Neuronal stem cell (in vitro differentiated cells): ENCODE measurements around the gene SYT6.
A peak's percentile ranks its signal among the peaks of the same experiment; 100 is the strongest.

ENCODE experiments used
- DNase-seq: peaks from one replicate; pipeline ENCODE4 v3.0.0-alpha.2; 2013; ENCODE audit warnings: low spot score
- H2AFZ ChIP-seq: one replicate; pipeline ENCODE4 v1.6.1; 2013; ENCODE audit warnings: mild to moderate bottlenecking, low read length, inconsistent platforms
- H2AK5ac ChIP-seq: 2 replicates; pipeline ENCODE4 v1.6.1; 2013; ENCODE audit warnings: low read depth, mild to moderate bottlenecking, inconsistent platforms, low read length, moderate library complexity, mixed read lengths
- H2BK120ac ChIP-seq: 2 replicates; pipeline ENCODE4 v1.6.1; 2013; ENCODE audit warnings: low read depth, mild to moderate bottlenecking, inconsistent platforms, low read length, moderate library complexity, mixed read lengths
- H2BK12ac ChIP-seq: one replicate; pipeline ENCODE4 v1.6.1; 2013; ENCODE audit warnings: low read length, inconsistent platforms
- H2BK15ac ChIP-seq: 2 replicates; pipeline ENCODE4 v1.6.1; 2013; ENCODE audit warnings: mild to moderate bottlenecking, low read length, inconsistent platforms, mixed read lengths
- H2BK5ac ChIP-seq: one replicate; pipeline ENCODE4 v1.6.1; 2013; ENCODE audit warnings: inconsistent platforms, mild to moderate bottlenecking, low read length, moderate library complexity
- H3K14ac ChIP-seq: one replicate; pipeline ENCODE4 v1.6.1; 2013; ENCODE audit warnings: low read length, inconsistent platforms
- H3K18ac ChIP-seq: 2 replicates; pipeline ENCODE4 v1.6.1; 2013; ENCODE audit warnings: low read length, inconsistent platforms
- H3K23ac ChIP-seq: 2 replicates; pipeline ENCODE4 v1.6.1; 2013; ENCODE audit warnings: low read depth, mild to moderate bottlenecking, mixed read lengths, low read length, inconsistent platforms; ENCODE audit not compliant: poor library complexity
- H3K27ac ChIP-seq: replicated peaks from 3 replicates; pipeline ENCODE4 v1.5.1; 2013; ENCODE audit warnings: low read length, inconsistent platforms
- H3K27me3 ChIP-seq, 3 experiments: 2 replicates each; pipeline ENCODE4 v1.6.1; 2013; ENCODE audit warnings: low read length in 3 of 3, mild to moderate bottlenecking in 2 of 3, inconsistent platforms in 1 of 3, low read depth in 1 of 3, mixed read lengths in 1 of 3, moderate library complexity in 1 of 3; ENCODE audit not compliant: control insufficient read depth in 3 of 3, insufficient read depth in 3 of 3
- H3K36me3 ChIP-seq, 2 donors: replicated peaks in 1 of 2; 2 replicates each; pipeline ENCODE4 v1.6.1; 2013; ENCODE audit warnings: low read length in 2 of 2; ENCODE audit not compliant: control insufficient read depth in 2 of 2, insufficient read depth in 2 of 2
- H3K4ac ChIP-seq: 2 replicates; pipeline ENCODE4 v1.6.1; 2013; ENCODE audit warnings: inconsistent platforms, mild to moderate bottlenecking, low read length, moderate library complexity
- H3K4me1 ChIP-seq, 2 donors: 1 replicate in 1 of 2; 2 replicates in 1 of 2; pipeline ENCODE4 v1.6.1; 2013; ENCODE audit warnings: low read length in 2 of 2, low read depth in 1 of 2; ENCODE audit not compliant: control insufficient read depth in 2 of 2, insufficient read depth in 1 of 2
- H3K4me2 ChIP-seq: one replicate; pipeline ENCODE4 v1.6.1; 2013; ENCODE audit warnings: mild to moderate bottlenecking, low read length, inconsistent platforms; ENCODE audit not compliant: insufficient read depth, poor library complexity, severe bottlenecking
- H3K4me3 ChIP-seq, 2 donors: 2 replicates each; pipeline ENCODE4 v1.5.1; 2013; ENCODE audit warnings: low read length in 2 of 2, mild to moderate bottlenecking in 2 of 2, inconsistent platforms in 1 of 2, moderate library complexity in 1 of 2
- H3K79me1 ChIP-seq: one replicate; pipeline ENCODE4 v1.6.1; 2013; ENCODE audit warnings: low read depth, mild to moderate bottlenecking, inconsistent platforms, low read length, moderate library complexity
- H3K9ac ChIP-seq: one replicate; pipeline ENCODE4 v1.6.1; 2013; ENCODE audit warnings: mild to moderate bottlenecking, low read depth, low read length, inconsistent platforms; ENCODE audit not compliant: poor library complexity
- H3K9me3 ChIP-seq, 2 donors: replicated peaks in 1 of 2; 2 replicates each; pipeline versions ENCODE3 to v1.6.1; 2013; ENCODE audit warnings: low read length in 2 of 2, mild to moderate bottlenecking in 2 of 2, inconsistent platforms in 1 of 2, low read depth in 1 of 2, mixed read lengths in 1 of 2, moderate library complexity in 1 of 2; ENCODE audit not compliant: control insufficient read depth in 2 of 2, insufficient read depth in 1 of 2
- H4K8ac ChIP-seq: one replicate; pipeline ENCODE4 v1.6.1; 2013; ENCODE audit warnings: low read depth, mild to moderate bottlenecking, inconsistent platforms, low read length, moderate library complexity
- H4K91ac ChIP-seq: one replicate; pipeline ENCODE4 v1.6.1; 2013; ENCODE audit warnings: low read length, low read depth, mild to moderate bottlenecking, inconsistent platforms; ENCODE audit not compliant: poor library complexity
- WGBS, 2 donors: extraction: QIAGEN DNeasy Blood & Tissue Kit; methylation state at CpG; one replicate each; pipeline ENCODE4 v1.1.7; 2013; ENCODE audit warnings: missing lambda C conversion rate in 2 of 2, mixed read lengths in 1 of 2; ENCODE audit not compliant: insufficient read length in 2 of 2, insufficient replicate concordance in 1 of 2; ENCODE audit errors: extremely low coverage in 2 of 2; 5-methylcytosine and 5-hydroxymethylcytosine counted together

SYT6 gene

DNA sequence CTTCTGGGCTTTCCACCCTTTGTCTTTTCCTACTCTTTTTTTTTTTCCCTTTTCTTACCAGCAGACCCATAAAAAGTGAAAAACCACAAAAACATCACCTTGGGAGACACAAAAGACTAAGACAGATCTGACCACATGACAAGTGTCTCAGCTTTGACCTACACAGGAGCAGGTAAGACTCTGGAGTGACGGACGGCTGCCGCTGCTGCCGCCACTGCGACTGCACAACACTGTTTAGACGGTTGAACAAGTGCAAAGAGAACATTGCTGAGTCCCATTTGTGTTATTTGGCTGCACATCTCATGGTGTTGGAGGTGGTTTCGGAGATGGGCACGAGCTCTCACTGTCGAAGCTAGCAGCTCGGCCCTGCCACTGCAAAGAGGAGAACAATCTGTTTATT is 62.0 kb downstream of the SYT6 start:
- Histone ChIP-seq H2AFZ (no peak overlapping the region), H2AK5ac (no peak overlapping the region), H3K14ac (no peak overlapping the region), H3K4ac (no peak overlapping the region), H3K79me1 (no peaks in the 10 kb centered on the region), H3K9me3 (no peaks in the 10 kb centered on the region), H4K91ac (no peak overlapping the region), H2BK12ac (no peak overlapping the region), H3K18ac (no peak overlapping the region), H3K4me3 (no peak overlapping the region), H3K23ac (peak overlapping the region; percentile 32), H3K4me2 (no peak overlapping the region), H3K36me3 (no peaks in the 10 kb centered on the region), H2BK120ac (no peak overlapping the region), H2BK5ac (no peak overlapping the region), H3K4me1 (peaks cover 0 to 4% of the 10 kb centered on the region in 2 donors), H4K8ac (no peak overlapping the region), H2BK15ac (no peak overlapping the region), H3K27me3 (no peaks in the 10 kb centered on the region), H3K9ac (no peak overlapping the region), H3K27ac (no peak overlapping the region)
- WGBS, 2 donors = no CpG with 5 or more reads among the region's 10 CpGs
- no peak for DNase-seq

DNA sequence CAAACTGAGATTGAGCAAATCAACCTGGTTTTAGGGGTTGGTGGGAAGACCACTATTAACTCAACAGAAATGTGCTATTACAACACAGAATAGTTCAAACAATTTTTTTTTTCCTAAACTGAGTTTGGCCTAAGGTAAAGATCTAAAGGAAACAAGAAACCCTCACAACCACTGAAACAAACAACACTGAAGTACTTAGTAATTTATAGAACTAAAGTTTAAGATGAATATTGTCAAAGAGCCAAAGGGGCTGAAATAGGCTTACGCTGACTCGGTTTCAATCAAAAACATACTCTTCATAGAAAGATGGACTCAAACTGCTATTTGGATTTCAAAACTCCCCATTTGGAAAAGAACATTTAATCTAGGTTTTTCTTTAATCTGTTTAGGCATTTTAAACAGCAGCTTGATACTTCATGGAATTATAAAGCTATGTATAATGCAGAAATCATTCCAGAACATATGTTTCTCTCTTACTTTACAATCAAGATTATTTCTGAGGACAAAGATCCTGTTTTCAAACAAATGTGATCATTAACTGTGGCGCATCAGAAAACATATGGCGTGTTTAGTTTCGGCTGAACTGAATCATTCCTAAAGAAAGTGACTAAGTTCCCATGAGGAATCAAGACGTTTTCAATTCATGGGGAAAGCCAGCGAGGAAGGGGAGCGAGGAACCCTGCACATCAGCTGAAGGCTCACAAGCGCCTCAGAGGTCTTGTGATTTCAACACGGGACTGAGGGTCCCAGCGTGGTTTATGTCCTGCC is 62.7 kb downstream of the SYT6 start:
- Histone ChIP-seq H2AFZ (no peak overlapping the region), H4K91ac (no peak overlapping the region), H2BK15ac (no peak overlapping the region), H2BK5ac (no peak overlapping the region), H3K4me1 (peaks cover 0 to 4% of the 10 kb centered on the region in 2 donors), H3K79me1 (no peaks in the 10 kb centered on the region), H3K14ac (no peak overlapping the region), H4K8ac (no peak overlapping the region), H3K4me3 (no peak overlapping the region), H3K4me2 (no peak overlapping the region), H2AK5ac (no peak overlapping the region), H3K27me3 (no peaks in the 10 kb centered on the region), H3K4ac (no peak overlapping the region), H3K9ac (no peak overlapping the region), H3K9me3 (no peaks in the 10 kb centered on the region), H2BK12ac (no peak overlapping the region), H3K27ac (no peak overlapping the region), H2BK120ac (no peak overlapping the region), H3K18ac (no peak overlapping the region), H3K36me3 (no peaks in the 10 kb centered on the region), H3K23ac (no peak overlapping the region)
- no peak for DNase-seq
- no CpG with 5 or more reads among the region's 11 CpGs for WGBS, 2 donors

DNA sequence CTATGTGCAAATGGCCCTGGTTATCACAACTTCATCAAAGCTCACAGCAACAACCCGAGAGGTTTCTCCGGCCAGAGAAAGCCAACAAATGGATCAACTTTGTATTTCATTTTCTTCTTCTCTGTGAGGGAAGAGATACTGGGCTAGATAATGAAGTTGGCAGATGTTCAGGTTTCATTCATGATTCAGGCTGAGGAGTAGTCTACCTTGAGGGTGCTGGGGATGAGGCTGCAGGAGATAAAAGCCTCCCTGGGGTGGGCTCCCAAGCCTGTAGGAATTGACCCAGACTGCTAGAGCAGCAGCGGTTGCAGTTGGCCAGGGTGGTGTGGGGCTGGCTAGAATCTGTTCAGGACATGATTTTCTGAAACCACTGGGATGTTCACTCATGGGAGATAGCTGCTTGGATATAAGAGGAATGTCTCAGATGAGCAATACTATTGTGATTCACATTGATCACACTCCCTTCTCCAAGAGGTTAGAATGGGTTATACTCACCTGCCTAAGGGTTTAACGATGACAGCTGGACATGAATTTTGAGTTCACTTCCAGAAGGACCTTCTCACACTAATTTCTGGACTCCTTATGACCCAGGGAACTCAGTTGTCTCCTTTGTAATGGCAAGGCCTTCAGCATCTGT is 64.0 kb downstream of the SYT6 start:
- no CpG with 5 or more reads among the region's 4 CpGs for WGBS, 2 donors
- H2BK12ac ChIP-seq = no peak overlapping the region
- H3K27me3 ChIP-seq = no peaks in the 10 kb centered on the region
- no peak overlapping the region for H3K14ac ChIP-seq
- H4K8ac ChIP-seq = no peak overlapping the region
- no peak for DNase-seq
- no peak overlapping the region for H2BK15ac ChIP-seq
- H3K27ac ChIP-seq = no peak overlapping the region
- H2AFZ ChIP-seq = no peak overlapping the region
- H3K4me2 ChIP-seq = no peak overlapping the region
- no peak overlapping the region for H2BK120ac ChIP-seq
- H3K36me3 ChIP-seq = no peaks in the 10 kb centered on the region
- H2AK5ac ChIP-seq = no peak overlapping the region
- no peaks in the 10 kb centered on the region for H3K9me3 ChIP-seq
- peaks cover 0 to 4% of the 10 kb centered on the region in 2 donors for H3K4me1 ChIP-seq
- no peak overlapping the region for H4K91ac ChIP-seq
- H3K18ac ChIP-seq = no peak overlapping the region
- no peak overlapping the region for H3K23ac ChIP-seq
- no peaks in the 10 kb centered on the region for H3K79me1 ChIP-seq
- H3K4ac ChIP-seq = no peak overlapping the region
- no peak overlapping the region for H3K4me3 ChIP-seq
- H3K9ac ChIP-seq = no peak overlapping the region
- no peak overlapping the region for H2BK5ac ChIP-seq

DNA sequence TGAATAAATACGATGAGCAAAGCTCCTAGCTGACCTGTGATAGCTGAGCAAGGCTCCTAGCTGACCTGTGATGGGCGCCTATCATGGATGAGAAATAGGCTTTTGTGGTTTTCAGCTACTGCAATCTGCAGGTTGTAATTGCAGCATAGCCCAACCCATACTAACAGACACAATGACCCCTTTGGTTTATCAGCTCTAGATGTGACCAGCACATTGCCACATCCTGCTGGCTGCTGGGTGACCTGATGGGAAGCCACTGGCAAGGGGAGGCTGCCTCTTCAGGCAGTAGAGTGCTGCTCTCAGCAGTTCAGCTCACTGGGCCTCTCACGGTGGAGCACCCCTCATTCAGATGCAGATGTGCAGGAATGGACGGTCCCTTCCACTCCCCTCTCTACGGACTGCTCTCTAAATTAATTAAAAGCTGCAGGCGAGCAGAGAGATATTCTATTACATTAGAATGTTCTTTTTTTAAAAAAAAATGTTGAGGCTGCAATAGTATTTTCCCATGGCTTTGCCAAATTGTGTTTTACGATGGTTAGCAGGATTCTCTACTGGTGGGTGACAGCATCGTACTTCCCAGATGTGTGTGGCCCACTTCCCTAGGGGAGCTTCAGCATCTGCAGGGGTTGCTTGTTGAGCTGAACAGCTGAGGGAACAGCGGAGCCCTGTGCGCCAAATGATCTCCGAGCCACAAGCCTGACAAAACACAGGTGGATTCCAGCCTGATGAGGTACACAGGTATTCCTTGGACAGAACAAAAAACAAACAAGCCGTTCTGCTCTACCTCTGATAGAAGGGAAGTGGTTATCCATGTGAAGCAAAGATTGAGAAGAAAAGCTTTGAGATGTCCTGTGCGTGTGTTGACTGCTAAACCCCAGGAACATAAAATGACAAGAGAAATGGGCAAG is 65.0 kb downstream of the SYT6 start:
- no peak overlapping the region for H2BK5ac ChIP-seq
- no peaks in the 10 kb centered on the region for H3K79me1 ChIP-seq
- H2BK12ac ChIP-seq = no peak overlapping the region
- no peak overlapping the region for H3K4ac ChIP-seq
- H3K14ac ChIP-seq = no peak overlapping the region
- no peaks in the 10 kb centered on the region for H3K27me3 ChIP-seq
- H3K4me2 ChIP-seq = no peak overlapping the region
- peak overlapping the region; percentile 68 for H3K18ac ChIP-seq
- WGBS, 2 donors = no CpG with 5 or more reads among the region's 13 CpGs
- no peak overlapping the region for H3K9ac ChIP-seq
- no peak overlapping the region for H2BK120ac ChIP-seq
- no peaks in the 10 kb centered on the region for H3K9me3 ChIP-seq
- no peak overlapping the region for H3K27ac ChIP-seq
- H3K4me3 ChIP-seq = no peak overlapping the region
- no peak overlapping the region for H2BK15ac ChIP-seq
- no peak overlapping the region for H4K91ac ChIP-seq
- H4K8ac ChIP-seq = no peak overlapping the region
- H3K4me1 ChIP-seq = peaks cover 0 to 1% of the 10 kb centered on the region in 2 donors
- no peaks in the 10 kb centered on the region for H3K36me3 ChIP-seq
- no peak overlapping the region for H2AFZ ChIP-seq
- H3K23ac ChIP-seq = no peak overlapping the region
- DNase-seq = no peak
- H2AK5ac ChIP-seq = no peak overlapping the region
